HL-60 (cell line): ENCODE data around the gene XKR7.

Source experiments
- DNase-seq, 2 experiments: peaks; one replicate each; pipeline ENCODE4 v3.0.0-alpha.2; 2010 to 2020; ENCODE audit warnings: low read depth in 1 of 2, low spot score in 1 of 2
- H3K27ac ChIP-seq: fragments of 250-450 bp; sonication (Bioruptor Pico); replicated peaks from 2 replicates; pipeline ENCODE4 v1.5.1; 2020; ENCODE audit warnings: mild to moderate bottlenecking, moderate library complexity
- H3K27me3 ChIP-seq: fragments of 250-450 bp; sonication (Bioruptor Pico); 2 replicates; pipeline ENCODE4 v1.5.1; 2021; ENCODE audit warnings: mild to moderate bottlenecking, moderate library complexity; ENCODE audit not compliant: insufficient read depth, poor library complexity, severe bottlenecking
- H3K4me3 ChIP-seq: replicated peaks from 2 replicates; pipeline ENCODE4 v1.5.1; 2011; ENCODE audit warnings: mild to moderate bottlenecking, control low read depth, low read length; ENCODE audit not compliant: insufficient read depth
- GABPA ChIP-seq: IDR thresholded peaks from 2 replicates; pipeline ENCODE4 v1.6.1; 2012; ENCODE audit warnings: low read depth
- POLR2AphosphoS5 ChIP-seq: IDR thresholded peaks from 2 replicates; pipeline ENCODE4 v1.6.1; 2012; ENCODE audit warnings: low read depth
- SPI1 ChIP-seq: IDR thresholded peaks from 2 replicates; pipeline ENCODE4 v1.6.1; 2012; ENCODE audit warnings: low read depth, mild to moderate bottlenecking, borderline replicate concordance
- TF ChIP-seq, protein P1 (sequence below): IDR thresholded peaks from 2 replicates; pipeline ENCODE4 v1.6.1; 2012; ENCODE audit warnings: low read depth; ENCODE audit not compliant: insufficient replicate concordance
- TF ChIP-seq, protein P2 (sequence below): IDR thresholded peaks from one replicate; pipeline ENCODE4 v1.5.1; 2011; ENCODE audit warnings: low read length, control low read depth, inconsistent platforms; ENCODE audit not compliant: insufficient read depth

XKR7 gene

GRCh38 chr20:32009564-32009963 lies 41.6 kb downstream of the XKR7 start:
- no peak for DNase-seq
- Histone ChIP-seq H3K4me3 (no peak overlapping the region), H3K27ac (no peak overlapping the region), H3K27me3 (peaks cover 5% of the 10 kb centered on the region)
- TF ChIP-seq, protein P1, sequence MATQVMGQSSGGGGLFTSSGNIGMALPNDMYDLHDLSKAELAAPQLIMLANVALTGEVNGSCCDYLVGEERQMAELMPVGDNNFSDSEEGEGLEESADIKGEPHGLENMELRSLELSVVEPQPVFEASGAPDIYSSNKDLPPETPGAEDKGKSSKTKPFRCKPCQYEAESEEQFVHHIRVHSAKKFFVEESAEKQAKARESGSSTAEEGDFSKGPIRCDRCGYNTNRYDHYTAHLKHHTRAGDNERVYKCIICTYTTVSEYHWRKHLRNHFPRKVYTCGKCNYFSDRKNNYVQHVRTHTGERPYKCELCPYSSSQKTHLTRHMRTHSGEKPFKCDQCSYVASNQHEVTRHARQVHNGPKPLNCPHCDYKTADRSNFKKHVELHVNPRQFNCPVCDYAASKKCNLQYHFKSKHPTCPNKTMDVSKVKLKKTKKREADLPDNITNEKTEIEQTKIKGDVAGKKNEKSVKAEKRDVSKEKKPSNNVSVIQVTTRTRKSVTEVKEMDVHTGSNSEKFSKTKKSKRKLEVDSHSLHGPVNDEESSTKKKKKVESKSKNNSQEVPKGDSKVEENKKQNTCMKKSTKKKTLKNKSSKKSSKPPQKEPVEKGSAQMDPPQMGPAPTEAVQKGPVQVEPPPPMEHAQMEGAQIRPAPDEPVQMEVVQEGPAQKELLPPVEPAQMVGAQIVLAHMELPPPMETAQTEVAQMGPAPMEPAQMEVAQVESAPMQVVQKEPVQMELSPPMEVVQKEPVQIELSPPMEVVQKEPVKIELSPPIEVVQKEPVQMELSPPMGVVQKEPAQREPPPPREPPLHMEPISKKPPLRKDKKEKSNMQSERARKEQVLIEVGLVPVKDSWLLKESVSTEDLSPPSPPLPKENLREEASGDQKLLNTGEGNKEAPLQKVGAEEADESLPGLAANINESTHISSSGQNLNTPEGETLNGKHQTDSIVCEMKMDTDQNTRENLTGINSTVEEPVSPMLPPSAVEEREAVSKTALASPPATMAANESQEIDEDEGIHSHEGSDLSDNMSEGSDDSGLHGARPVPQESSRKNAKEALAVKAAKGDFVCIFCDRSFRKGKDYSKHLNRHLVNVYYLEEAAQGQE = no peak
- TF ChIP-seq, protein P2, sequence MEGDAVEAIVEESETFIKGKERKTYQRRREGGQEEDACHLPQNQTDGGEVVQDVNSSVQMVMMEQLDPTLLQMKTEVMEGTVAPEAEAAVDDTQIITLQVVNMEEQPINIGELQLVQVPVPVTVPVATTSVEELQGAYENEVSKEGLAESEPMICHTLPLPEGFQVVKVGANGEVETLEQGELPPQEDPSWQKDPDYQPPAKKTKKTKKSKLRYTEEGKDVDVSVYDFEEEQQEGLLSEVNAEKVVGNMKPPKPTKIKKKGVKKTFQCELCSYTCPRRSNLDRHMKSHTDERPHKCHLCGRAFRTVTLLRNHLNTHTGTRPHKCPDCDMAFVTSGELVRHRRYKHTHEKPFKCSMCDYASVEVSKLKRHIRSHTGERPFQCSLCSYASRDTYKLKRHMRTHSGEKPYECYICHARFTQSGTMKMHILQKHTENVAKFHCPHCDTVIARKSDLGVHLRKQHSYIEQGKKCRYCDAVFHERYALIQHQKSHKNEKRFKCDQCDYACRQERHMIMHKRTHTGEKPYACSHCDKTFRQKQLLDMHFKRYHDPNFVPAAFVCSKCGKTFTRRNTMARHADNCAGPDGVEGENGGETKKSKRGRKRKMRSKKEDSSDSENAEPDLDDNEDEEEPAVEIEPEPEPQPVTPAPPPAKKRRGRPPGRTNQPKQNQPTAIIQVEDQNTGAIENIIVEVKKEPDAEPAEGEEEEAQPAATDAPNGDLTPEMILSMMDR = no peak
- TF ChIP-seq SPI1 (no peak), POLR2AphosphoS5 (no peak), GABPA (no peak)

GRCh38 chr20:32010101-32010500 lies 42.1 kb downstream of the XKR7 start, which contains the start of gene CCM2L:
Gene CCM2L (plus strand): TSS chr20:32010438. CDS start chr20:32010455, 17 bp downstream.
- TF ChIP-seq POLR2AphosphoS5 (no peak), GABPA (no peak), SPI1 (no peak)
- TF ChIP-seq, protein P2 = no peak
- TF ChIP-seq, protein P1 = no peak
- H3K27me3 ChIP-seq = peaks cover 7% of the 10 kb centered on the region
- H3K4me3 ChIP-seq = no peak within 1 kb of the TSS

DNA sequence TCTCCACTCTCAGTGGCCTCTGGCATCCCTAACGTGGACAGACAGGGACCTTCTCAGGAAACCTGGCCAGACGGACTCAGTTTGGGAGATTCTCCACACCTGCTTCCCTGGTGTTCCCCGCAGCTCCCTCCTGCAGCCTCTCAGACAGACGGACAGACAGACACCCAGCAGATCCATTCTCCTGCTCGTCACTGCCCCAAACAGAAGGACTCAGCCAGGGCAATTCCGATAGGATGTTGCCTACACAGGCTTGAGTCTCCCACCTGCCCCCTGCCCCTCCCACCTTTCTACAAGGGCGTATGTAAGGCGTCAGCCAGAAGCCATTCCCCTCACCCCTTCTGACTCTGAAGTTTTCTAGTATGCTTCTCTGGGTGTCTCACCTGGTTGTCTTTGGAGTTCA lies 42.7 kb downstream of the XKR7 start:
- Histone ChIP-seq H3K27me3 (peaks cover 7% of the 10 kb centered on the region), H3K4me3 (no peak overlapping the region), H3K27ac (no peak overlapping the region)
- no peak for TF ChIP-seq GABPA
- no peak for TF ChIP-seq POLR2AphosphoS5
- no peak for TF ChIP-seq SPI1
- TF ChIP-seq, protein P2 = no peak
- TF ChIP-seq, protein P1 = no peak
- DNase-seq = no peak

More at GRCh38 chr20:32010101-32010500, 42.1 kb downstream of the XKR7 start, which contains the start of gene CCM2L:
- H3K27ac ChIP-seq = no peak within 1 kb of the TSS
- DNase-seq = no peak
